DND-41 (cell line): ENCODE measurements around the gene RANBP17.

Experiments used
- EZH2 ChIP-seq: IDR thresholded peaks from 3 replicates; pipeline ENCODE4 v1.6.1; 2012; ENCODE audit warnings: borderline replicate concordance, low read depth, mild to moderate bottlenecking, moderate library complexity, low read length, inconsistent platforms; ENCODE audit not compliant: severe bottlenecking
- TF ChIP-seq, protein P1 (sequence below): IDR thresholded peaks from 2 replicates; pipeline ENCODE4 v1.5.1; 2012; ENCODE audit warnings: borderline replicate concordance, low read length, moderate library complexity, mild to moderate bottlenecking; ENCODE audit not compliant: poor library complexity, severe bottlenecking; ENCODE audit errors: extremely low read depth

DNA sequence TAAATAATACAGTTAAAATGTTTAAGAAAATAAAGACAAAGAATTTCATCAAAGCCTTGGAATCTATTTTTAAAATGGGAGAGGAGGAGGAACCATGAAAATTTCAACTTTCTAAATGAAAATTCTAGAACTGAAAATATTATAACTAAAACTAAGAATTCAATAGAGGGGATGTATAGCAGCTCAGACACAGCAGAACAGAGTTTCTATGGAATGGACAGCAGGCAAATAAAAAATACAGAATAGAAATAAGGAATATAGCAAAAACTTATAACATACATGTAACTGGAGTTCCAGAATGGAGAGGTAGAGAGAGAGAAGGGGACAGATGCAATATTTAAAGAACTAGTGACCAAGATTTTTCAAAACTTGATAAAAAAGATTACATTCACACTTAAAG is 1.4 kb upstream of the RANBP17 start:
- TF ChIP-seq, protein P1, sequence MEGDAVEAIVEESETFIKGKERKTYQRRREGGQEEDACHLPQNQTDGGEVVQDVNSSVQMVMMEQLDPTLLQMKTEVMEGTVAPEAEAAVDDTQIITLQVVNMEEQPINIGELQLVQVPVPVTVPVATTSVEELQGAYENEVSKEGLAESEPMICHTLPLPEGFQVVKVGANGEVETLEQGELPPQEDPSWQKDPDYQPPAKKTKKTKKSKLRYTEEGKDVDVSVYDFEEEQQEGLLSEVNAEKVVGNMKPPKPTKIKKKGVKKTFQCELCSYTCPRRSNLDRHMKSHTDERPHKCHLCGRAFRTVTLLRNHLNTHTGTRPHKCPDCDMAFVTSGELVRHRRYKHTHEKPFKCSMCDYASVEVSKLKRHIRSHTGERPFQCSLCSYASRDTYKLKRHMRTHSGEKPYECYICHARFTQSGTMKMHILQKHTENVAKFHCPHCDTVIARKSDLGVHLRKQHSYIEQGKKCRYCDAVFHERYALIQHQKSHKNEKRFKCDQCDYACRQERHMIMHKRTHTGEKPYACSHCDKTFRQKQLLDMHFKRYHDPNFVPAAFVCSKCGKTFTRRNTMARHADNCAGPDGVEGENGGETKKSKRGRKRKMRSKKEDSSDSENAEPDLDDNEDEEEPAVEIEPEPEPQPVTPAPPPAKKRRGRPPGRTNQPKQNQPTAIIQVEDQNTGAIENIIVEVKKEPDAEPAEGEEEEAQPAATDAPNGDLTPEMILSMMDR: no peak
- no peak for TF ChIP-seq EZH2
